Activated CD4-positive, CD25-positive, alpha-beta regulatory T cell treated with anti-CD3 and anti-CD28 coated beads, Interleukin-2, amount 50 U/mL, for 24 hours (primary cell): ENCODE results near the gene PRCC.

Experiments
- ATAC-seq, 2 donors: fragments of 150-1000 bp; cut with Tn5 transposase; one replicate each; pipeline ENCODE4 v1.10.0; 2021; ENCODE audit warnings: mild to moderate bottlenecking in 1 of 2, moderate library complexity in 1 of 2

Gene PRCC

DNA sequence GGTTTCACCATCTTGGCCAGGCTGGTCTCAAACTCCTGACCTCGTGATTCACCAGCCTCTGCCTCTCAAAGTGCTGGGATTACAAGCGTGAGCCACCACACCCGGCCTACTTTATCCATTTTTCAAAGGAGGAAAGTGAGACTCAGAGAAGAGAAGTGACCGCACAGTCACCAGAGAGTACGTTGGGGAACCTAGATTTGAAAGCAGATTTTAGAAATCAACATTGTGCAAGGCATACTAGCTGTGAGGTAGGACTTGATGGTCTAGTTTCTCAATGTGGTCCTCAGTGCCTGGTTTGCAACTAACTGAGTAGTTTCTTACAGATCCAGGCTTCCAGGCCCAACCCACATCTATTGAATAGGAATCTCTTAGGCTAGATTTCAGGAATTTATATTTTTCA is 1.7 kb upstream of the PRCC start:
- no peak for ATAC-seq

DNA sequence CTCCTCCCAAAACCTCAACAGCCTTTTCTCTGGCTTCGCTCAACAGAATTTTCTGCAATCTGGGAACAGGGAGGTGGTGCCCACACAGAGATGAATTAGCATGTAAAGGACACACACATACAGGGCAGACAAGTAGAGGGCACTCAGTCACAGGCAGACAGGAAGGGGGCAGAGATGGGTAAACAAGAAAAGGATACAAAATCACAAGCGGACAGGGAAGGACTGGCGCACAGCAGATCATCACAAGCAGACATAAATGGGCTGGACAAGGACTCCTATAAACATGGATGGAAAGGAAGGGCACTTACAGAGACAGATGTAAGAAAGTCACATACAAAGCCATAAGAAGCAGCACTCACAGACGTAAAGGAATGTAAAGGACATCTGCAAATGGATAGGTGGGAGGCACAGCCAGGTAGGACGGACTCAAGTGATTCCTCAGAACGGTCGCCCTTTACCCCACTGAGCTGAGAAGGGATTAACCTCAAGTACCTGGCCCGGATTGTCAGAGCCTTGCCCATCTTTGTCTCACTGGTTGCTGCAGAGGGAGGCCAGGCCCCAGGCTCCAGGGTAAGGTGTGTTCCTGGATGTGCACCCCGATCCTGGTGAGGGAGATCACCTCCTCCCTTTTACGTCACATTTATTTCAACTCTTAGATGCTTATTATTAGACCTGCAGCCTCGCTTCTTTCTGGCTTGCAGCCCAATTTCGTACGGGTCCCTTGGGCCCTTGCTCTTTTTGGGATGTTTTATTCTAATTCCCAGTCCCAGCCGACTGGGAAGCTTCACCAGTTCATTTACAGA is 836 bp upstream of the PRCC start:
- ATAC-seq, result no peak

DNA sequence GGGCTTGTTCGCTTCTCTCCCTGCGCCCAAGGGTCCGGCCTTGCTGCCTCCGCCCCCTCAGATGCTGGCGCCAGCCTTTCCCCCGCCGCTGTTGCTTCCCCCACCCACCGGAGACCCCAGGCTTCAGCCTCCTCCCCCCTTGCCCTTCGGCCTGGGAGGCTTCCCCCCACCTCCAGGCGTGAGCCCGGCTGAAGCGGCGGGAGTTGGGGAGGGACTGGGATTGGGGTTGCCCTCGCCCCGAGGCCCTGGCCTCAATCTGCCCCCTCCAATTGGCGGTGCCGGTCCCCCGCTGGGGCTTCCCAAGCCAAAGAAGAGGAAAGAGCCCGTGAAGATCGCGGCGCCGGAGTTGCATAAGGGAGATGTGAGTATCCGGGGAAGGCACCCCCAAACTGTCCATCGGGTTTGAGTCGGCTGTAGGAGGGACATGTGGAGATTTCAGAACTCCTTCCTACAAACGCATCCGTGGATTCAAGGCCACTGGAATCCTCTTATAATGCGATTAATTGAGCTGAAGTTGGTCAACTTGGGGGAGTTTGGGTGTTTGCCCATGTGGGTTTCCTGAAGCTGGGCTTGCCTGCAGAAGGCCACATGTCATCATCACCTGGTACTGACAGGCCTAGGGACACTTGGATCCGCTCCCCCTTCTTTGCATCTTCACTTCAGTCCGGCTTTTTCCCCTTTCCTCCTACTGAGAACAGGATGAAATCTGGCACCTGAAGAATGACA is 707 bp downstream of the PRCC start:
- ATAC-seq, result peak; percentile 0

DNA sequence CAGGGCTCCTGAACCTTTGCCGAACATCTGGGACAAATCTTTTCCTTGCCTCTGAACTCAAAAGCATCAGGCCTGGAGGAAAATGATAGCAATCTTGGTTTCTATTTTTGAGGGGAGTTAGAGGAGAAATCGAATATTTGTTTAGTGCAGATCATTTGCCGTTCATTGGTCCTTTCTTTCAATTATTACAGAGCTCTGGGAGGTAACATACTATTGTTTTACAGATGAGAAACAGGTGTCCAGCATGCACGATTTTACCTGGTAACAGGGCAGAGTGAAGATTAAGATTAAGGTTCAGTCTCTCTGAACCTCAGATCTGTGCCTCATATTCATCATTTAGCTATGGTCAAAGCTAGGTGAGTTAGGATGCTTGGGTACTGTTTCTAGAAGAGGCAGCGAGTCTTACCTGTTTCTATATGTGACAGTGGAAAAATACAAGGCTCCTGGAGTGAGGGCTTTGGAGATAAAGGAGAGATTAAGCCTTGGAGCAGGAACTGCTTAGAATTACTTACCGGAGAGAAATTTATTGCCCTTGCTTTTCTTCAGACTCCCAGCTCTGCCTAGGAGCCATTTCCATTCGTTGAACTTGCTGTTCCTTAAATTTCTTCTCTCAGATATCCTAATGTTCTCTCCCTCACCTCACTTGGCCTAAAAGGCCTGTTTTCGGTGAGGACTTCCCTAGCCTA is 1.4 kb downstream of the PRCC start:
- ATAC-seq, result no peak

DNA sequence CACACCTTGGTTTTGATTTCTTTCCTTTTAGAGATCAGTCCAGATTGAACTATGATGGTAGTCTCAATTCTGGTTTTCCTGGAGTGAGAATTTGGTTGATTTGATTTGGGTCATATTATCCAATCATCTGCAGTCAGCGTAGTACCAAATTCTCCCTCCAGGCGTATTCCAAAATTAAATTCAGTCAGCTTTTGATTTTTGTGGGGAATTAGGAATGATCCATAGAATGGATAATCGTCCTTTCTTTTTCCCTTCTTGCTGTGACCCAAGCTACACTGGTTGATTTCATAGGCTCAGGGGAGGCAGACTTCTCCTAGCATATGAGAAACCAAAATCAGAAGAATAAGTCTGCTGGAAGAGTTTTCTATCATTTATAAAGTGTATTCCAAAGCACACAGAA is 4.9 kb downstream of the PRCC start:
- no peak for ATAC-seq

DNA sequence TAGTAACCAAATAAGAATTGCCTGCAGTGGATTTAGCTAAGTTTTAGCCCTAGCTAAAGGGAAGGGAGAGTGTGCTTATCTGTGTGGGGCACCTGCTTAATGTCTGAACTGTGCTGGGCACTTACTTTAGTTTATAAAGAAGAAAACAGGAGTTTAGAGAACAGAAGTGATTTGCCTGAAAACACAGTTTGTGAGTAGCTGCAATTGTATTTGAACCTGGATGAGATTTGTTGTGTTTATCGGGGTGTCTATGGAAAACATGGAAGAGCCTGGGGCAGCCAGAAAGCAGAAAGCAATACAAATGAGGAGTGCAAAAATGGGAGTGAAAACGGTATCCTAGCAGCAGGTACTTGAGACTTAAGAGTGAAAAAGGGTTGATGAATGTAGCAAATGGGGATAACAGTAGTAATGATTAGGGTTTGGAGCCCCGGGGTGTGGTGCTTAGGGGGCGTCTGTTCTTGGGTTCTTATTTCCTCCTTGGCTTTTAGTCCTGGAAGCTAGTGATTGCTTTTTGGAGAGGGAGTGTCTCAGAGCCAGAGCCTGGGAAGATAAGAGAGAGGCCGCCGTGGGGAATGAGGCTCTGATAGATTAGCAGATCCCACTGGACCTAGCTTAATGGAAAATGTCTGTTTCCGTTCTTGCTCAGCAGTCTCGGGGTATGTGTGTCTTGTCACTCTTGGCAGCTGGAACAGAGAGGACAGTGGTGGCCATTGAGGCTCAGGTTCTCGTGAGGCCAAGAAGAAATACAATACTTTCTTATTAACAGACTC is 5.6 kb downstream of the PRCC start:
- ATAC-seq, result no peak

DNA sequence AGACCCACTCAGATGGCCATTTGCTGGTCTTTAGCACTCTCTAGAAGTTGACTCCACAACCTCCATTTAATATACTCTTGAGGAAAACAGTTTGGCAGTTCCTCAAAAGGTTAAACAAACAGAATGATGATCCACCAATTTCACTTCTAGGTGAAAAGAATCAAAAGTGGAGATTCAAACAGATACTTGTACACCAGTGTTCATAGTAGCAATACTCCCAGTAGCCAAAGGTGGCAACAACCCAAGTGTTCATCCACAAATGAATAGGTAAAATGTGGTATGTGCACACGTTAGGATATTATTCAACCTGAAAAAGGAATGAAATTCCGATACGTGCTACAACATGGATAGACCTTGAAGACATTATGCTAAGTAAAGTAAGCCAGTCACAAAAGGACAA is 6.3 kb downstream of the PRCC start:
- peak in 1 of 2 donors; percentile 52 for ATAC-seq

DNA sequence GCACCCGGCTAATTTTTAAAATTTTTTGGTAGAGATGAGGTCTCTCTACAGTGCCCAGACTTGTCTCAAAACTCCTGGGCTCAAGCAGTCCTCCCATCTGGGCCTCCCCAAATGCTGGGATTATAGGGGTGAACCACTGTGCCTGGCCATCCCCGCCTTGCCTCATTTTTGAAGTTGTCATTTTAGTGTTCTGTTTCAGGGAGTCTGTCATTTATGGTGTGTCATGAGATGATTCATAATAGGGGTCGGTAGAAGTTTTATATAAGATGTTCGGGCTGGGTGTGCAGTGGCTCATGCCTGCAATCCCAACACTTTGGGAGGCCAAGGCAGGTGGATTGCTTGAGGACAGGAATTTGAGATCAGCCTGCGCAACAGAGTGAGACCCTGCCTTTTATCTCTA is 8.5 kb downstream of the PRCC start:
- ATAC-seq, result peak; percentile 24 to 32

DNA sequence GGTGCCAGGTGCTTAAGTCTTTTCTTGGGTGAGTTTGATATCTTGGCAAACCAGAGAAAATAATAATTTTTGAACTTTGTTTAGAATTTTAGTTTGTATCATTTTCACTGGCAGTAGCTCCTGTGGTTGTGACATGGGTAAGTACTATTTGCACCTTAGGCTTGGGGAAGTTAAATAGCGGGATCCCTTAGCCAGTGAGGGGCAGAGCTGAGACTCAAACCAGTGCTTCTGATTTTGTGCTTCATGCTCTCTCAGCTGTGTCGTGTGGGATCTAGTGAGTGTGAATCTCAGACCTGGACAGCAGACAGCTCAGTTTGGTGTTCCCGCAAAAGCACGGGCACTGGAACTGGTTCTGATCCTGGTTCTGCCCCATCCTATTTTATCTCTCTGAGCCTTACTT is 9.6 kb downstream of the PRCC start:
- ATAC-seq, result no peak

DNA sequence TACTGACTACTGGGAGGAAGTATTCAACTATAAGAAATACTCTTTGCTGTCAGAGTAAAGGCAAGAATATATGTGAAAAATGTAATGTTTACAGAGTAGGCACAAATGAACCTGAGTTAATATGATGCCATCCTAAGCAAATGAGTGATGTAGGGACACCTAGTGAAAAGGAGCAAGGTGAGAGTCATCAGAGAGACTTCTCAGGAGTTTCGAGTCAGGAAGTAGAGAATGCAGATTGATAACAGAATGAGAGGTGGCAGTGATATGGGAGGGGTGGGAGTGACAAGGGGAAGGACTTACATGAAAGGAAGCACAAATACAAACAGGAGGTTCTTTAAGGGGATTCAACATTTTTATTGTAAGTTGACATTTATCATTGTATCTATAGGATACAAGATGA is 10.2 kb downstream of the PRCC start:
- no peak for ATAC-seq

DNA sequence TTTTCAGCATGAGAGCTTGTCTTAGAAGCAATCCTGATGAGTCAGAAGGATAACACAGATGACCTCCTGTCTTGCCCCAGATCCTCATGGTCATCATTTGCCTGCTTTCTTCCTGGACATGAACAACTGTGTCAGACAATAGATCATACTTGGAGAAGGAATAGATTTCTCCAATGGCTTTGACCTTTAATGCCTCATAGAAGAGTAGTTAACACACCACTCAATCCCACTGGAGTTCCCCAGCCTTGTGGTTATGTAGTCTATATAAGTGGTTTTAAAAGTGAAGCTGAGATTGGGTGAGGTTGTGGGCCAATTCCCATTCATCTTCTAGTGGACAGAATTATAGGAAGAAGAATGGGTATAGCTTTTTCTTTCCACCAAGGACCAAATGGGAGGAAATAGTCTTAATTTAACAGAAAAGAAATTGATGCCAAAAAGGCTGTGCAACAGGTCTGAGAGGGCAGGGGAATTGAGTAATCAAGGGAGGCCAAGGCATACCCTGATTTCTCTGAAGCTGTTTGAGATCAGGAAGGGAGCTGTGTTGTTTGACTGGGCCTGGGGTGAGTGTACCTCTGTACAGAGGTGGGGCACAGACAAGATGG is 14.4 kb downstream of the PRCC start:
- no peak for ATAC-seq

DNA sequence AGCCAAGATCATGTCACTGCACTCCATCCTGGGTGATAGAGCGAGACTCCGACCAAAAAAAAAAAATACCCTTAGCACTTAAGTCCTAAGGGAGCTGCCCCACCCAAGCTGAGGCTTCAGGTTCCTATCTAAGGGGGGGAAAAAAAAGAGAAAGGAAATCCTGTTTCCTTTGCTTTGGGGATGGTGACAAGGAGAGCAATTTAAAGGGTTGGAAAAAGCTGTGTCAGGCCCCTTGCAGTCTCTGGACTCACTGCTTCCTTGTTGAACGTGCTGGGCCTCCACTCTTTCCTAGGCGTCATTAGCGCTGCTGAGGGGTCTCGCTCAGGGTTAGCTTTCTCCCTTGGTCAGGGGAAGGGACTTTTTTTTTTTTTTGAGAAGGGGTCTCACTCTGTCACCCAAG is 18.1 kb downstream of the PRCC start:
- no peak for ATAC-seq

DNA sequence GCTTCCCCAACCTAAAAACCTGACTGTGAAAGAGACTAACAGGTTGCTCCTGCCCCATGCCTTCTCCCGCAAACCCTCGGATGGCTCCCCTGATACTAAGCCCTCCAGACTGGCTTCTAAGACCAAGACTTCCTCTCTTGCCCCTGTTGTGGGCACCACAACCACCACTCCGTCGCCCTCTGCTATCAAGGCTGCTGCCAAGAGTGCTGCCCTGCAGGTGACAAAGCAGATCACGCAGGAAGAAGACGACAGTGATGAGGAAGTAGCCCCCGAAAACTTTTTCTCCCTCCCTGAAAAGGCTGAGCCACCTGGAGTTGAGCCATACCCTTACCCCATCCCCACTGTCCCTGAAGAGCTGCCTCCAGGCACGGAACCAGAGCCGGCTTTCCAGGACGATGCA is 19.3 kb downstream of the PRCC start:
- ATAC-seq, result no peak

DNA sequence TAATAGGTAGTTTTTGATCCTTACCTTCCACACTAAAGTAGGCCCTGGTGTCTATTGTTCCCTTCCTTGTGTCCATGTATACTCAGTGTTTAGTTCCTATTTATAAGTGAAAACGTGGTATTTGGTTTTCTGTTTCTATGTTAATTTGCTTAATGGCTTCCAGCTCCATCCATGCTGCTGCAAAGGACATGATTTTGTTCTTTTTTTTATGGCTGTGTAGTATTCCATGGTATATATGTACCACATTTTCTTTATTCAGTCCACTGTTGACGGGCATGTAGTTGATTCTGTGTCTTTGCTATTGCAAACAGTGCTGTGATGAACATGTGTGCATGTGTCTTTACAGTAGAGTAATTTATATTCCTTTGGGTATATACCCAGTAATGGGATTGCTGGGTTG is 20.8 kb downstream of the PRCC start:
- no peak for ATAC-seq

DNA sequence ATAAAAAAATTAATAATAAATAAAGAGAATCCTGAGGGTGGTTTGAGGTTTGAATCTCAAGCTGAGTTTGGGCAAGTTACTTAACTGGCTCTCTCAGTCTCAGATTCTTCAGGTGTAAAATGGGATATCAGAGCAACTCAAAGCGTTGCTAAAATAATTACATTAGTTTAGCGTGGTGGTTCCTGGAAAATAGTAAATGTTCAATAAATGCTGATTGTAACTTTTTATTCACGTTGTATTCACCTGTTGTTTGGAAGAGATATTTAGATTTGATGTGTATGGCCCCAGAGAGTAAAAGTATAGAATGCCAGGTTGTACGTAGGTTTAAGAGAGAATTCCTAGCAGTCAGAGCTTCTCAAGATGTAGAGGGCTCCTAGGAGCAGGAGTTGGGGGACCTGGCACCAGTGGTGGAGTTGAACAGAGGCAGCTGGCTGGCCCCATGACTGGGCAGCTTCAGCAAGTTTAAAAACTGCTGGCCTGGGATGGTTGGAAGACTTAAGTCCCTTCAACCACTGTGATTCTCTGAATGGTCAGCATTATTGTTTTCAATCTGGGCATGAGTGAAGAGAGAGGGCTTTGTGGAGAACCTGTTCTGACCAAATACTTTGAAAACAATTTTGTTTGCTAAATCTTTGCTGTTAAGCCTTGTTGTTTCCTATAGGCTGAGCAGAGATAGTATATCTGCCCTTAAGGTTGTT is 22.4 kb downstream of the PRCC start:
- ATAC-seq, result no peak

DNA sequence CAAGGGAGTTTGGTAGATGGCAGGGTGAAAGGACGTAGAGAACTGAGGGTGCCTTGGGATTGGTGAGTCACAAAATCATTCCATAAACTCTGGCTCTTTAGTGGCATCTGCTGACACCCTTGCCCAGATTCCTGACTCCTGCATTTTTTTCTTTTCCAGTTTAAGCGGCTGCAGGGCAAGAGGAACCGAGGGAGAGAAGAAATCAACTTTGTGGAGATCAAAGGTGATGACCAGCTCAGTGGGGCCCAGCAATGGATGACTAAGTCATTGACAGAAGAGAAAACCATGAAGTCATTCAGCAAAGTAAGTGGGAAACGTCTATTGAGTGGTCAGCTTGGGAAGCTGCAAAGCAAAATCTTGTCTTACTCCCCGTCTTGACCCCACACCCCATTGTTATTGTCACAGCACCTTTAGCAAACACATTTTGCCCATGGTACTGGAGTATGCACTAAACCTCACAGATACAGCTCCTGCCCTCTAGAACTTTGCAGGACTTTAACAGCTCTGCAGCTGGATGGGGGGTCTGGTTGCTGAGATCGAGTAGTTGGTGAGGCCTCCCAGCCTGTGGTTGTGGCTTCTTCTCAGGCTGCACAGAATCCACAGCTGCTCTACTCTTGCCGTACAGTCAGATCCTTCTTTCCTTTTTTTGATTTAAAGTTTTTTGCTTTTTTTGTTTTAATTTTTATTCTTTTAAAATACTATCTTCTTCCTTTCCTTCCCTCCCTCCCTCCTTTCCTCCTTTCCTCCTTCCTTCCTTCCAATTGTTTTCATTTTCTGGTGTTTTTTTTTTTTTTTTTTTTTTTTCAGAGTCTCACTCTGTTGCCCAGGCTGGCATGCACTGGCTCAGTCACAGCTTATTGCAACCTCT is 27.4 kb downstream of the PRCC start:
- ATAC-seq, result no peak

DNA sequence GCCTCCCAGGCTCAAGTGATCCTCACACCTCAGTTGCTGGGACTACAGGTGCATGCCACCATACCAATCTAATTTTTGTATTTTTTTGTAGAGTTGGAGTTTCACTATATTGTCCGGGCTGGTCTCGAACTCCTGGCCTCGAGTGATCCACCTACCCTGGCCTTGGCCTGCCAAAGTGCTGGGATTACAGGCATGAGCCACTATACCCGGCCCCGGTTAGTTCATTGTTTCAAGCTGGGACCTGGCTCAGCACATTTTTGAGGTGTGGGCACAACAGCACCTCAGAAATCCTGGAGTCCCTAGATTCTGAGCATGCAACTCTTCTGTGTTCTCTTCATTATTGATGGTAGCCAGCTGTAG is 28.0 kb downstream of the PRCC start:
- no peak for ATAC-seq

DNA sequence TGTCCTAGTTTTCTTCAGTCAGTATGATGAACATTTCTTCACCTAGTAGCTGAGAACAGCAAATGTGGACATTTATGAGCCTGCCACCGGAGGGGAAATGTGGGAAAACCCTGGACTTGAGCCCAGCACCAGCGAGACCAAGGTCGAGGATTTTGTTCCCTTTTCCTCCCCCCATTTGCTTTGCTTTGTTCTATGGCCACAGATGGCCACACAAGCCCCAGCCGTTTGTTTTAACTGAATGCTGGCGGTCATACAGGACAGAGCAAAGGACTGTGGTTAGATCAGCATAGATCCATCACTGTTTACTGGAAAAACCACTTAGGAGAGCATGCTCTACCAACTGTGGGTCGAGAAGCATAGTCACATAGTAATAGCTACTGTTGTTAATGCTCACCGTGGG is 28.5 kb downstream of the PRCC start:
- no peak for ATAC-seq

DNA sequence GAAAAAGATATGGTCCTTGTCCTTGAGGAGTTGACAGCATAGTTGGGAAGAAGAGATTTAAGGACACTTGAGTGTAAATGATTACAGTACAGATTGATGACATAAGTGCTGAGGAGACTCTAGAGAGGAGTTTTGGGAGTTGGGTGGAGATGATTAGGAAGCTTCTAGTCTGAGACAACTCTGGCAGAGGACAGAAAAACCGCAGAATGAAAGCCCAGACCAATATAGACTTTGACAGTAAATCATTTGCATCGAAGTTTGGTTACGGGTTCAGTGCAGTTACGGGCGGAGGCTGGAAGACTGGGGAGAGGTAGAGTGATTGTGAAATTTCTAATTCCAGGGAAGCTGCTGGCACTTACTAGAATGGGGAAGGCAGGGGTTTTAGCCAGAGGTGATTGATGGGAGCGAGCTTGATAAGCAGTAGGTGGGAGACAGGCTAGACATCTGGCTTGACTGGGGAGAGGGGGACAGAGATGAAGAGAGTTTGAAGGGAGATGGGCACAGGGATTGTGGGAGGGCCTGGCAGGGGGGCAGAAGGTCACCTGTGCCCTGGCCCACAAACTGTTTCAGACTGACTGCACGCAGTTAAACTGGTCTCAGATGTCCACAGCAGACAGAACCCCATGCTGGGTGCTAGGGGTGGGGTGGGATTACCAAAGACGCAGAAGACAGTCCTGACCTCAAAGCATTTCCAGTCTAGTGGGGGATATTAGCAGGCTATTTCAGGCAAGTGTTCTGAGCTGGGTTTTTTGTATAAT is 29.2 kb downstream of the PRCC start:
- ATAC-seq, result no peak

DNA sequence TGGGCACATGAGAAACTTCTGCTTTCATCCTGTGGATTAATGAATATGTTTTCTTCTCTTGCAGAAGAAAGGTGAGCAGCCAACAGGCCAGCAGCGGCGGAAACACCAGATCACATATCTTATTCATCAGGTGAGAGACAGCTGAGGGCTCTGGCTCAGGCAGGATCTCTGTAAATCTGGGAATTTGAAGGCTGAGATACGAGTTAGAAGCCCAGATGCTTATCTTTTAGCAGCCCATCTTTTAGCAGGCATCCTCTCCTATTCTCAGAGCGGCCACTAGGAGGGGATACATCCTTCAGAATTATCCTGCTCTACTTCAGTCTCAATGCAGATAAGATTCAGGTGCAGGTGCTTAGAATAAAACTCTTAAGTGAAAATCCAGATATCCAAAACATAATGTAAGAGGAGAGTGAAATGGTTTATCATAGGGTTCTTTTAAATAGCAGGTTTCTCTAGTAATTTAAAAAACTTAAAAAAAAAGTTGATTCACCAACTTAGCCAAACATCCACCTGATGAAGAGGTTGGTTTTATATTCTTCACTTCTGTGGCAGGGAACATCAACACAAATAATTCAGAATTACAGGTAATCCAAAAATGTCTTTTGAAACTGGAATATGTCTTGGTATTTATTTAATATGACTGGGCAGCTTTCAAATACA is 30.0 kb downstream of the PRCC start:
- ATAC-seq, result peak; percentile 72 to 79
